H1 (cell line): ENCODE results near the gene SEMA4C. TPM values are rescaled to one million over a fixed set of nuclear protein-coding genes. Genes with fewer than 3 reads are reported as not detected.
"Not testable (repeated sequence)": the region's sequence is repeated elsewhere in the genome, so short reads cannot be mapped to it uniquely, and the experiment has no call there.

ENCODE experiments used
- CTCF ChIA-PET: fragments of 300-600 bp; sonication (Branson Sonifier 250); formaldehyde crosslinking; loops from one replicate; lab custom pipeline; 2021; ENCODE audit not compliant: partially characterized antibody; lab: Charles Lee
- POLR2A ChIA-PET: fragments of 300-600 bp; sonication (Branson Sonifier 250); formaldehyde crosslinking; loops from one replicate; lab custom pipeline; 2021; ENCODE audit warnings: inconsistent platforms; ENCODE audit not compliant: partially characterized antibody; lab: Charles Lee
- DNase-seq, 2 experiments: peaks; one replicate each; pipeline versions ENCODE4 v3.0.0 to v3.0.0-alpha.2; 2010 to 2022; ENCODE audit warnings: low spot score in 2 of 2, low read depth in 1 of 2, mixed read lengths in 1 of 2
- FAIRE-seq: peaks from 2 replicates; lab custom pipeline; 2011; peaks lifted over from hg19 to GRCh38; lab: Jason Lieb, UNC
- H2AFZ ChIP-seq: 2 replicates; pipeline ENCODE4 v1.8.1; 2012; ENCODE audit warnings: low read length, inconsistent platforms
- H2AK5ac ChIP-seq: 2 replicates; pipeline ENCODE4 v1.6.1; 2013; ENCODE audit warnings: low read depth, low read length
- H2BK120ac ChIP-seq: replicated peaks from 2 replicates; pipeline ENCODE3; 2013; ENCODE audit warnings: low read depth, low read length, inconsistent platforms
- H2BK12ac ChIP-seq: 2 replicates; pipeline ENCODE4 v1.6.1; 2013; ENCODE audit warnings: low read depth, low read length
- H2BK15ac ChIP-seq: 2 replicates; pipeline ENCODE4 v1.6.1; 2013; ENCODE audit warnings: low read length
- H2BK20ac ChIP-seq: 2 replicates; pipeline ENCODE4 v1.6.1; 2013; ENCODE audit warnings: low read length
- H2BK5ac ChIP-seq: 2 replicates; pipeline ENCODE4 v1.6.1; 2013; ENCODE audit warnings: low read depth, low read length
- H3K14ac ChIP-seq: 2 replicates; pipeline ENCODE4 v1.6.1; 2013; ENCODE audit warnings: inconsistent platforms; ENCODE audit not compliant: insufficient read length
- H3K18ac ChIP-seq: 2 replicates; pipeline ENCODE4 v1.6.1; 2013; ENCODE audit warnings: low read length; ENCODE audit errors: extremely low read depth
- H3K23ac ChIP-seq: 2 replicates; pipeline ENCODE4 v1.6.1; 2013; ENCODE audit warnings: inconsistent platforms; ENCODE audit not compliant: insufficient read length
- H3K23me2 ChIP-seq: 2 replicates; pipeline ENCODE4 v1.6.1; 2013; ENCODE audit warnings: low read depth, low read length
- H3K27ac ChIP-seq: 2 replicates; pipeline ENCODE4 v1.6.1; 2011; ENCODE audit warnings: low read depth, low read length, inconsistent platforms
- H3K27me3 ChIP-seq, 4 experiments: replicated peaks in 1 of 4; 1 replicate in 1 of 4; 2 replicates in 3 of 4; pipeline versions ENCODE4 v1.6.1 to v1.8.1; 2011 to 2013; ENCODE audit warnings: low read length in 3 of 4, mild to moderate bottlenecking in 3 of 4, inconsistent platforms in 2 of 4, mixed read lengths in 2 of 4, moderate library complexity in 1 of 4; ENCODE audit not compliant: control insufficient read depth in 3 of 4, insufficient read depth in 3 of 4; ENCODE audit errors: extremely low read depth in 1 of 4
- H3K36me3 ChIP-seq, 4 experiments: 2 replicates each; pipeline versions ENCODE4 v1.6.1 to v1.8.1; 2011 to 2013; ENCODE audit warnings: mild to moderate bottlenecking in 4 of 4, low read length in 3 of 4, moderate library complexity in 2 of 4, control low read depth in 1 of 4, inconsistent platforms in 1 of 4; ENCODE audit not compliant: insufficient read depth in 4 of 4, control insufficient read depth in 2 of 4
- H3K4ac ChIP-seq: replicated peaks from 2 replicates; pipeline ENCODE3; 2013; ENCODE audit warnings: low read length, low read depth, mixed read lengths, inconsistent platforms; ENCODE audit not compliant: insufficient read length
- H3K4me1 ChIP-seq, 4 experiments: replicated peaks in 1 of 4; 1 replicate in 1 of 4; 2 replicates in 3 of 4; pipeline versions ENCODE4 v1.6.1 to v1.8.1; 2011 to 2013; ENCODE audit warnings: low read length in 3 of 4, inconsistent platforms in 2 of 4, mixed read lengths in 1 of 4; ENCODE audit not compliant: insufficient read depth in 4 of 4, control insufficient read depth in 3 of 4
- H3K4me2 ChIP-seq, 2 experiments: 2 replicates each; pipeline versions ENCODE4 v1.6.1 to v1.8.1; 2011 to 2013; ENCODE audit warnings: low read depth in 2 of 2, low read length in 2 of 2, control low read depth in 1 of 2, inconsistent platforms in 1 of 2, mild to moderate bottlenecking in 1 of 2; ENCODE audit not compliant: insufficient read depth in 1 of 2
- H3K4me3 ChIP-seq, 4 experiments: fragments of 200-600, 300-600 bp in 1 of 4; sonication (generic), shearing (Covaris generic), sonication (Bioruptor Twin) in 1 of 4; 2 replicates each; pipeline versions ENCODE4 v1.5.1 to v1.8.1; 2011 to 2016; ENCODE audit warnings: low read length in 4 of 4, low read depth in 3 of 4, control low read depth in 2 of 4, inconsistent platforms in 2 of 4, mild to moderate bottlenecking in 2 of 4, mixed read lengths in 1 of 4, moderate library complexity in 1 of 4; ENCODE audit not compliant: insufficient read depth in 2 of 4; ENCODE audit errors: extremely low read depth in 1 of 4
- H3K56ac ChIP-seq: replicated peaks from 2 replicates; pipeline ENCODE3; 2013; ENCODE audit warnings: low read depth, mild to moderate bottlenecking, mixed read lengths, low read length, inconsistent platforms; ENCODE audit not compliant: insufficient read length
- H3K79me1 ChIP-seq: 2 replicates; pipeline ENCODE4 v1.6.1; 2013; ENCODE audit warnings: low read depth, low read length, control low read depth
- H3K79me2 ChIP-seq, 2 experiments: 2 replicates each; pipeline versions ENCODE4 v1.6.1 to v1.8.1; 2012 to 2013; ENCODE audit warnings: low read length in 2 of 2, mild to moderate bottlenecking in 2 of 2, inconsistent platforms in 1 of 2; ENCODE audit not compliant: insufficient read depth in 2 of 2, control insufficient read depth in 1 of 2
- H3K9ac ChIP-seq, 4 experiments: replicated peaks in 1 of 4; 1 replicate in 1 of 4; 2 replicates in 3 of 4; pipeline versions ENCODE4 v1.6.1 to v1.8.1; 2011 to 2013; ENCODE audit warnings: low read depth in 3 of 4, low read length in 3 of 4, control low read depth in 2 of 4, mild to moderate bottlenecking in 2 of 4, moderate library complexity in 2 of 4, inconsistent platforms in 1 of 4; ENCODE audit errors: extremely low read depth in 1 of 4
- H3K9me3 ChIP-seq, 2 experiments: 2 replicates each; pipeline versions ENCODE4 v1.6.1 to v1.8.1; 2012 to 2013; ENCODE audit warnings: mild to moderate bottlenecking in 2 of 2, moderate library complexity in 2 of 2, control low read depth in 1 of 2, inconsistent platforms in 1 of 2, low read depth in 1 of 2, low read length in 1 of 2, mixed read lengths in 1 of 2; ENCODE audit not compliant: insufficient read depth in 2 of 2
- H4K20me1 ChIP-seq, 2 experiments: replicated peaks in 1 of 2; 2 replicates each; pipeline versions ENCODE3 to v1.8.1; 2011 to 2013; ENCODE audit warnings: inconsistent platforms in 2 of 2, low read length in 2 of 2, mild to moderate bottlenecking in 1 of 2; ENCODE audit not compliant: insufficient read depth in 2 of 2, control insufficient read depth in 1 of 2
- H4K5ac ChIP-seq: 2 replicates; pipeline ENCODE4 v1.6.1; 2013; ENCODE audit warnings: low read length, low read depth, mixed read lengths, inconsistent platforms; ENCODE audit not compliant: insufficient read length
- H4K8ac ChIP-seq: 2 replicates; pipeline ENCODE4 v1.8.0; 2013; ENCODE audit warnings: mild to moderate bottlenecking, moderate library complexity, low read length, inconsistent platforms; ENCODE audit not compliant: insufficient read depth; ENCODE audit errors: extremely low read depth
- H4K91ac ChIP-seq: replicated peaks from 2 replicates; pipeline ENCODE3; 2013; ENCODE audit warnings: low read length, mixed read lengths, inconsistent platforms; ENCODE audit not compliant: insufficient read length
- WGBS, 2 experiments: shearing (Covaris generic) in 1 of 2; methylation state at CpG; one replicate each; pipeline versions ENCODE4 v1.1.6 to v1.1.7; 2013 to 2015; ENCODE audit warnings: low lambda C conversion rate in 2 of 2, mixed read lengths in 2 of 2, inconsistent platforms in 1 of 2, low coverage in 1 of 2, missing lambda C conversion rate in 1 of 2; ENCODE audit not compliant: insufficient replicate concordance in 2 of 2, insufficient coverage in 1 of 2, insufficient read length in 1 of 2; ENCODE audit errors: extremely low coverage in 1 of 2, missing lambda C conversion rate in 1 of 2; 5-methylcytosine and 5-hydroxymethylcytosine counted together
- polyA plus RNA-seq, 7 experiments: library from polyadenylated mRNA; depleted of rRNA in 3 of 7; stranded (reverse) in 5 of 7; unstranded in 2 of 7; fragments of >200 nt in 5 of 7; fragments of 200-250 nt in 2 of 7; gene quantifications; 1 replicate in 5 of 7; 2 replicates in 1 of 7; 4 replicates in 1 of 7; pipeline versions ENCODE4 v1.2.1 to v1.2.3, GENCODE V29; 2011 to 2013; ENCODE audit warnings: missing spikeins in 2 of 7, mixed read lengths in 2 of 7
- total RNA-seq: library from RNA; stranded (reverse); fragmentation: NEBNext Ultra II Directional; extraction: Animal tissue kit (Norgen Biotek cat#: 25700); gene quantifications from 2 replicates; pipeline ENCODE4 v1.2.1, GENCODE V29; 2021

SEMA4C gene
- total and polyA plus RNA-seq, 2 of the 8 experiments (the other 6 are each of a cell fraction or from before 2014, with no cell fraction given): 47.5 to 67.3 TPM

- not testable (repeated sequence) for H3K4ac ChIP-seq, H3K56ac ChIP-seq, H3K14ac ChIP-seq, H3K79me2 ChIP-seq, H3K27ac ChIP-seq, H4K8ac ChIP-seq, H3K9ac ChIP-seq, H3K9me3 ChIP-seq, H3K23ac ChIP-seq, H4K20me1 ChIP-seq, H3K79me1 ChIP-seq, H2BK120ac ChIP-seq, H2AK5ac ChIP-seq, H2AFZ ChIP-seq, H2BK15ac ChIP-seq, H4K5ac ChIP-seq, H3K4me3 ChIP-seq, H3K18ac ChIP-seq, H3K27me3 ChIP-seq, H3K4me1 ChIP-seq, H2BK5ac ChIP-seq, DNase-seq, H2BK12ac ChIP-seq, H4K91ac ChIP-seq, H3K23me2 ChIP-seq, FAIRE-seq, H3K36me3 ChIP-seq, H2BK20ac ChIP-seq, H3K4me2 ChIP-seq
- ChIA-PET POLR2A (interaction anchor here (0.6 to 2.3 kb wide), 3 partner anchors 9 to 32 kb away, joined by 3 to 8 read pairs (median 8); no protein-coding TSS in a partner anchor), CTCF (interaction anchor here (0.6 to 4.8 kb wide), 9 partner anchors 9 to 67 kb away, joined by 3 to 22 read pairs (median 5); partner anchors contain the start of gene ANKRD39)
- WGBS, 2 experiments: 93 to 100% methylated on average over 1 to 5 of the region's 5 CpGs
Observed at GRCh38 chr2:96889502-96889901, 19.6 kb upstream of the SEMA4C start.
